DOHH2 (cell line): ENCODE data around the gene CUL9.

Experiments used
- H3F3A ChIP-seq: fragments of 200-600 bp; sonication (generic), shearing (Covaris generic); 2 replicates; pipeline ENCODE4 v1.6.0; 2016; ENCODE audit warnings: antibody characterized with exemption, mild to moderate bottlenecking; ENCODE audit not compliant: control insufficient read depth, insufficient read depth
- H3K27ac ChIP-seq: fragments of 200-600 bp; sonication (generic); 2 replicates; pipeline ENCODE4 v1.5.1; 2014; ENCODE audit warnings: low read depth, mild to moderate bottlenecking, low read length, moderate library complexity
- H3K27me3 ChIP-seq: fragments of 200-600 bp; sonication (generic); 2 replicates; pipeline ENCODE4 v1.6.1; 2014; ENCODE audit warnings: mild to moderate bottlenecking, low read length, mixed read lengths; ENCODE audit not compliant: control insufficient read depth
- H3K36me3 ChIP-seq: fragments of 200-600 bp; sonication (generic); 2 replicates; pipeline ENCODE4 v1.6.1; 2014; ENCODE audit warnings: mild to moderate bottlenecking, low read length, moderate library complexity, mixed read lengths; ENCODE audit not compliant: control insufficient read depth
- H3K4me1 ChIP-seq: fragments of 200-600 bp; sonication (generic); 2 replicates; pipeline ENCODE4 v1.6.1; 2014; ENCODE audit warnings: mild to moderate bottlenecking, low read length, mixed read lengths; ENCODE audit not compliant: control insufficient read depth
- H3K4me2 ChIP-seq: fragments of 200-600 bp; sonication (generic); 2 replicates; pipeline ENCODE4 v1.6.0; 2014; ENCODE audit warnings: mild to moderate bottlenecking, low read length, moderate library complexity
- H3K4me3 ChIP-seq: fragments of 200-600 bp; sonication (generic); 2 replicates; pipeline ENCODE4 v1.5.1; 2014; ENCODE audit warnings: mild to moderate bottlenecking, low read length, mixed read lengths
- H3K79me2 ChIP-seq: fragments of 200-600 bp; sonication (generic); 2 replicates; pipeline ENCODE4 v1.6.1; 2014; ENCODE audit warnings: mild to moderate bottlenecking, low read length, mixed read lengths; ENCODE audit not compliant: control insufficient read depth
- H3K9me2 ChIP-seq: fragments of 200-600 bp; sonication (generic); replicated peaks from 2 replicates; pipeline ENCODE4 v1.6.1; 2014; ENCODE audit warnings: mild to moderate bottlenecking, low read length, mixed read lengths; ENCODE audit not compliant: control insufficient read depth
- H3K9me3 ChIP-seq: fragments of 200-600 bp; sonication (generic); 2 replicates; pipeline ENCODE4 v1.6.1; 2014; ENCODE audit warnings: antibody characterized with exemption, low read length, mixed read lengths; ENCODE audit not compliant: control insufficient read depth, insufficient read depth
- H4K20me1 ChIP-seq: fragments of 200-600 bp; sonication (generic); 2 replicates; pipeline ENCODE4 v1.6.0; 2014; ENCODE audit warnings: low read depth, mild to moderate bottlenecking, antibody characterized with exemption, low read length, moderate library complexity; ENCODE audit not compliant: control insufficient read depth, insufficient read depth
- CTCF ChIP-seq: fragments of 200-600 bp; sonication (generic); IDR thresholded peaks from one replicate; pipeline ENCODE4 v1.5.1; 2014; ENCODE audit warnings: antibody characterized with exemption, mild to moderate bottlenecking, low read depth, low read length; ENCODE audit not compliant: poor library complexity, severe bottlenecking
- EZH2phosphoT487 ChIP-seq: fragments of 200-600 bp; sonication (generic); IDR thresholded peaks from 2 replicates; pipeline ENCODE4 v1.6.1; 2017; ENCODE audit warnings: borderline replicate concordance, mild to moderate bottlenecking, antibody characterized with exemption, low read length, moderate library complexity, mixed read lengths

CUL9 gene

GRCh38 chr6:43171707-43172103 is 10.3 kb upstream of the CUL9 start:
- Histone ChIP-seq H3K4me1 (peaks cover 32% of the 10 kb centered on the region), H3K4me3 (peak overlapping the region; percentile 85), H3K27ac (peak overlapping the region; percentile 46), H3K36me3 (peaks cover 44% of the 10 kb centered on the region), H3F3A (peaks cover 14% of the 10 kb centered on the region), H3K27me3 (no peaks in the 10 kb centered on the region), H3K9me3 (no peaks in the 10 kb centered on the region), H3K9me2 (no peaks in the 10 kb centered on the region), H3K4me2 (peak overlapping the region; percentile 74), H4K20me1 (peaks cover 28% of the 10 kb centered on the region), H3K79me2 (peaks cover 50% of the 10 kb centered on the region)
- no peak for TF ChIP-seq CTCF
- TF ChIP-seq EZH2phosphoT487 = no peak

GRCh38 chr6:43172104-43173007 is 9.6 kb upstream of the CUL9 start:
- H3K27ac ChIP-seq = peak overlapping the region; percentile 46
- H4K20me1 ChIP-seq = peaks cover 28% of the 10 kb centered on the region
- peaks cover 14% of the 10 kb centered on the region for H3F3A ChIP-seq
- H3K9me2 ChIP-seq = no peaks in the 10 kb centered on the region
- H3K79me2 ChIP-seq = peaks cover 51% of the 10 kb centered on the region
- no peaks in the 10 kb centered on the region for H3K9me3 ChIP-seq
- no peaks in the 10 kb centered on the region for H3K27me3 ChIP-seq
- peaks cover 49% of the 10 kb centered on the region for H3K36me3 ChIP-seq
- peak overlapping the region; percentile 85 for H3K4me3 ChIP-seq
- H3K4me1 ChIP-seq = peaks cover 32% of the 10 kb centered on the region
- TF ChIP-seq EZH2phosphoT487 (no peak), CTCF (no peak)
- peak overlapping the region; percentile 74 for H3K4me2 ChIP-seq

DNA sequence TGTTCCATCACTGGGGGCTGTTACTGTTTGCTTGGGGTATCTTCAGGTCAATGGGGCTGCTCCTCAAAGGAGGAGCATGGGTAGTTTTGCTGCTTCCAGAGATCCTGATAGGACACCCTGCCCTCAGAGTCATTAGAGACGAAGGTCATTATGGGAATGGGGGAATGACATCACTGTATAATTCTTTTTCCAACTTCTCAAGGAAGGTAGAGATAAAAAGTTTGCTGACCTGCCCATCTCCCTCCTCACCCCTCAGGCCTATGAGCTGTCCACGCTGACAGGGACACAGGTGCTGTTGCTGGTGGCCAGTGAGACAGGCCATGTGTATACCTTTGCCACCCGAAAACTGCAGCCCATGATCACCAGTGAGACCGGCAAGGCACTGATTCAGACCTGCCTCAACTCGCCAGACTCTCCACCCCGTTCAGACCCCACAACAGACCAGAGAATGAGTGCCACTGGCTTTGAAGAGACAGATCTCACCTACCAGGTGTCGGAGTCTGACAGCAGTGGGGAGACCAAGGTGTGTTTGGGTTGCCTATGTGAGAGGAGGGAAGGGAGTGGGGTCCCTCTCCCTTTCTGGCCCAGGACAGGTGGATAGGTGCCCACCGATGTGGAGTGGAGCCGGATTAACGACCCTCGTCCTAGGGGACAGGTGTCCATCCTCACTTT is 8.3 kb upstream of the CUL9 start:
- peaks cover 51% of the 10 kb centered on the region for H3K79me2 ChIP-seq
- H3K36me3 ChIP-seq = peaks cover 59% of the 10 kb centered on the region
- peak overlapping the region; percentile 36 for H3K27ac ChIP-seq
- no peaks in the 10 kb centered on the region for H3K27me3 ChIP-seq
- no peaks in the 10 kb centered on the region for H3K9me2 ChIP-seq
- peaks cover 32% of the 10 kb centered on the region for H3K4me1 ChIP-seq
- TF ChIP-seq EZH2phosphoT487 = no peak
- no peak for TF ChIP-seq CTCF
- H3F3A ChIP-seq = peaks cover 14% of the 10 kb centered on the region
- peak overlapping the region; percentile 85 for H3K4me3 ChIP-seq
- no peaks in the 10 kb centered on the region for H3K9me3 ChIP-seq
- peak overlapping the region; percentile 74 for H3K4me2 ChIP-seq
- H4K20me1 ChIP-seq = peaks cover 28% of the 10 kb centered on the region
